HG02763 (cell line): ENCODE results near the gene LAMB1.
A peak's percentile ranks its signal among the peaks of the same experiment; 100 is the strongest.
"Not testable (repeated sequence)": the region's sequence is repeated elsewhere in the genome, so short reads cannot be mapped to it uniquely, and the experiment has no call there.

Experiments used
- ATAC-seq: cut with Tn5 transposase; IDR thresholded peaks from one replicate; pipeline ENCODE4 v1.9.1; 2021; ENCODE audit warnings: mild to moderate bottlenecking, moderate library complexity; ENCODE audit not compliant: unreplicated experiment

Gene LAMB1

GRCh38 chr7:108002726-108003598, at the start of gene LAMB1:
LAMB1 (minus strand) TSS chr7:108003161; CDS start chr7:108002885, 276 bp downstream.
- ATAC-seq = no peak

DNA sequence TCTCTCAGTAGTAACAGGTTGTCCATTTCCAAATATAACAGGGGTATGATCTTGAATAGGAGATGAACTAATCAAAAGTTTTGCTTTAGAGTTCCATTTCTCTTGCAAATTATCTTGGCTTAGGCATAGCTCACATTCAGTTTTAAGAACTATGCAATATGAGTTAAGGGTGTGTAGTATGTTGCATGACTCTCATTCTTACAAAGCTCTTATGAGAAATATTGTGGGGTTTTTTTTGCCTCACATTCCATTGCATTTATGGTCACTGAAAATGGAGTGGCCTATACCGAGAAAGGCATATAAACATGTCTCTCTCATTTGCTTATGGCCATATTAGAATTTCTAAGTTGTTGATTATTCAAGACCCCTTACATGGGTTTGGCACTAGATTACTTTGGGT, 48.5 kb upstream of the LAMB1 start:
- no peak for ATAC-seq

DNA sequence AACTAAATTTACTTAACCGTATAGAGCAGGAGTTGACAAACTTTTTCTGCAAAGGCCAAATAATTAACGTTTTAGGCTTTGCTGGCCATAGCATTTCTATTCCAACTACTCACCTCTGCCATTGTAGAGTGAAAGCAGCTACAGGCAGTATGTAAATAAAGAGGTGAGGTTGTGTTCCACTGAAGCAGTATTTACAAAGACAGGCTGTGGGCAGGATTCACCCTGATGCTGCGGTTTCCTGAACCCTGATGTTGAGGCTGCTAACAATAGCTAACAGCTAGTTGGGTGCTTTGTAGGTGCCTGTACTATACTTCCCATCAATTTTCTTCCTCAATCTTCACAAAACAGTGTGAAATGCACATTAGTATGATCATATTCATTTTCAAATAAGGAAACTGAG, 47.0 kb upstream of the LAMB1 start:
- ATAC-seq = peak; percentile 85

GRCh38 chr7:108048422-108048821, 45.5 kb upstream of the LAMB1 start:
- ATAC-seq = no peak

DNA sequence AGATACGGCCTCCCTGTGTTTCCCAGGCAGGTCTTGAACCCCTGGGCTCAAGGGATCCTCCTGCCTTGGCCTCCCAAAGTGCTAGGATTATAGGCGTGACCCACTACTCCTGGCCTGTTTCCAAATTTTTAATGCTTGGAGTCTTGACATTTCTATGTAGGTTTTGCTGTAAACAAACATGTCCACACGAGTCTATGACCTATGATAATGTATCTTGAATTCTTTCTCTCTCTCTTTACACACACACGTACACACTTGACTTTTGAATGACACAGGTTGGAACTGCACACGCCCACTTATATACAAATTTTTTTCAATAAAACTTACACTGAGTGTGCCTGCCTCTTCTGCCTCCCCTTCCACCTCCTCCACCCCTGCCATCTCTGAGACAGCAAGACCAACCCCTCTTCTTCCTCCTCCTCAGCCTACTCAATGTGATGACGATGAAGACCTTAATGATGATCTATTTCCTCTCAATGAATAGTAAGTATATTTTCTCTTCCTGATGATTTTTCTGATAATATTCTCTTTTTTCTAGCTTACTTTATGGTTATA, 44.1 kb upstream of the LAMB1 start:
- ATAC-seq = no peak

- ATAC-seq = no peak
Observed at GRCh38 chr7:108045669-108046068, 42.7 kb upstream of the LAMB1 start.

DNA sequence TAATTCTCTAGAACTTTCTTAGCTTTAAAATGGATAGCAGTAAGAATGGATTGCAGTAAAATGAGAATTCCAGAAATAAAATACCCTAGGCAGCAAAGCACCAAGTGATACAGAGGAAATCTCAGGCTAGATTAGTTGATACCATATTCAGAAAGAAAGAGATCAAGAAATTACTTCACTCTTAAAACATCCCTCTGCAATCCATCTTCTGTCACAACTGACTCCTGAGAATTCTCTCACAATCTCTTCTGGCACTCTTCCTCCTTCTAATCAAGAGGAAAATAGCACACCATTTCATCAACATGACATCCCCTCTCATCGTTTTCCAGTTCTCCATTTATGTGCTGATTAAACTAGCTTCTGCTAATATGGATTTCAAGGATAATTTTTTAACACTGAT, 42.2 kb upstream of the LAMB1 start:
- ATAC-seq = no peak

DNA sequence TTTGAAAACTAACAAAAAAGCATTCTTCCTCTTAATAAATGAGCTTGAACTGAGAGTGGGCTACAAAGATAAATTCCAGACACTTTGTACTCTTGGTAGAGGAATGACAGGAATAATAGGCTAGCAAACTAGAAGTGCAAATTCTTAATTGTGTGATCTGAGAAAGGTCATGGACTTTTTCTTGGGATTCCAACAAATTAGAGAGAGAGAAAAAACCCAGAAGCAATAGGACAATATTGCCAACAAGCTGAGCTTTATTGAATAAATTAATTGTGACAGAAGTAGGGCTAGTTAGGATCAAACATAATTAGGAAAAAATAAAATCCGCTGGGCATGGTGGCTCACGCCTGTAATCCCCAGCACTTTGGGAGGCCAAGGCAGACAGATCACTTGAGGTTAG, 41.4 kb upstream of the LAMB1 start:
- no peak for ATAC-seq

- ATAC-seq = no peak
Observed at GRCh38 chr7:108038986-108039385, 36.0 kb upstream of the LAMB1 start.

- ATAC-seq = no peak
Observed at GRCh38 chr7:108037741-108038140, 34.8 kb upstream of the LAMB1 start.

- no peak for ATAC-seq
Observed at GRCh38 chr7:108037140-108037539, 34.2 kb upstream of the LAMB1 start.

- ATAC-seq = no peak
Observed at GRCh38 chr7:108034586-108034985, 31.6 kb upstream of the LAMB1 start.

DNA sequence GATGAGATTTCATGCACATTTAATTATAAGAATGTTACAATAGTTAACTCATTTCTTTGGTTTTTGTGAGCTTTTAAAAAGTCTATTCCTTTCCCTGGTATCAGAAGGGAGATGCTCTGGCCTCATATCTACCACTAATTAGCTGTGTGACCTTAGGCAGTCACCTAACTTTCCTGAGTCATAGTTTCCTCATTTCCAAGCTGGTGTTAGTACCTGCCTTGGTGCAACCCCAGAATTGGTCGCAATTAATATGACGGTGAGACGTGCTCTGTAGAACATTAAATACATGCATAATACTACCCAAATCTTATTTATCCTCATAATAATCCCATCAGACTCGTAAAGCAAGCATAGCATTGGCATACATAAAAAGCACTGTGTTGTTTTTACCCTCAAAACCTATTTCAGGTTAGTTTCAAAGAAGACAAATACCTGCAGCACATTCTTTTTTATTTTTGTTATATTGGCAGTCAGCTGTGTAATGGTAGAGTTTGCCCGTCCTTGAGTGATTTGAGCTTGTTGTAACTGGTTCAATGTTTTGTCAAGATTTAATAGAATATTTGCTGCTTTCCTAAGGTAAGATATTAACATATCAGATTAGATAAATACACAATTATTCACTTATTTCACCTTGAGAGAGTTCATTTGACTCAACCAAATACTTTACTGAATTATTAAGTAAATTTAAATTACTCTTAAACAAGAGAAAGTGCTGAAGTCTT, 31.0 kb upstream of the LAMB1 start:
- ATAC-seq = no peak

GRCh38 chr7:108033309-108033708, 30.3 kb upstream of the LAMB1 start:
- ATAC-seq = not testable (repeated sequence)

DNA sequence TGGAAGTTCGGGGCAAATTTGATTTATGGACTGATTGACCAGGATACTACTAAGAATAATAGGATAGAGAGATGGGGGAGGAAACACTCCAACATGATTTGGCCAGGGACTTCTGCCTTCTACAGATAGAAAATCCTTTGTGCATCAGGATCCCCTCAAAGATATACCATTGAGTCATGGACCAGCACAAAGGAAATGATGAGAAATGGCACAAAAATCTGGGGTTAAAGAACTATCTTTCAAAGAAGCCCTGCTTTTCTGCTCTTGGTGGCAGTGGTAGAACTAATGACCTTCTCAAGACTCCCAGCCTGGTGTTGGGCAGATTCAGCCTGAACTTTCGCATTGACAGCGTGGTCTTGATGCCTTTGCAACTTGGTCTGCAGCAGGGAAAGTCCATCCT, 27.6 kb upstream of the LAMB1 start:
- ATAC-seq = no peak

- ATAC-seq = no peak
Observed at GRCh38 chr7:108029034-108029433, 26.1 kb upstream of the LAMB1 start.

DNA sequence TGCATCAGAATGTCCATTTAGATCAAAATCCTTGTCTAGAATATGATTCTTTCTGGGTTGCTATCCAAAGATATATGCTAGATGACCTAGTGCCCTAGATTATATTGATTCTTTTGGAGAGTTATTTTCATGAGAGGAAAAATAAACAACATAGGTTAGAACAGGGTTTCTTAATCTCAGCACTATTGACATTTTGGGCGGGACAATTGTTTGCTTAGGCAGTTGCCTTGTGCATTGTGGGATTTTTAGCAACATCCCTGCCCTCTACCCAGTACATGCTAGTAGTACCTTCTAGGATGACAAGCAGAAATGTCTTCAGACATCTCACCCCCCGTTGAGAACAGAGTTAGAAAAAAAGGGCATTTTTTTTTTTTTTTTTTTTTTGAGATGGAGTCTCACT, 25.1 kb upstream of the LAMB1 start:
- ATAC-seq = no peak

DNA sequence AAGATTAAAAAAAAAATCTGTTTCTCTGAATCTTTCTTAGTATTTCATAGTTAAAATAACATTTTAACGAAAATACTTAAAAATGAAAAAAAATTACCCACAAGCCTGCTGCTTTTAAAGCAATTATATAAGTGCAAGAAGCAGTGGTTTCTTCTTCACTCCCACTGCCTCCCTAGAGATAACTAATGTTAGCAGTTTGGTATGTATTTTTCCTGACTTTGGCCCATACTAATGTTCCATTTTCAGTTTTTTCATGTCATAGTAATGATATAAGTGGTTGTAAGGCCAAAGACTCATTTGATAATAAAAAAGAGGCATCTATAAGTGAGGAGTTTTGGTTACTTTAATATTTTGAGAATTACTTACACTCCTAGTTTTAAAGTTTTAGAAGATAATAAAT, 24.3 kb upstream of the LAMB1 start:
- ATAC-seq = no peak

- ATAC-seq = no peak
Observed at GRCh38 chr7:108026647-108027046, 23.7 kb upstream of the LAMB1 start.

DNA sequence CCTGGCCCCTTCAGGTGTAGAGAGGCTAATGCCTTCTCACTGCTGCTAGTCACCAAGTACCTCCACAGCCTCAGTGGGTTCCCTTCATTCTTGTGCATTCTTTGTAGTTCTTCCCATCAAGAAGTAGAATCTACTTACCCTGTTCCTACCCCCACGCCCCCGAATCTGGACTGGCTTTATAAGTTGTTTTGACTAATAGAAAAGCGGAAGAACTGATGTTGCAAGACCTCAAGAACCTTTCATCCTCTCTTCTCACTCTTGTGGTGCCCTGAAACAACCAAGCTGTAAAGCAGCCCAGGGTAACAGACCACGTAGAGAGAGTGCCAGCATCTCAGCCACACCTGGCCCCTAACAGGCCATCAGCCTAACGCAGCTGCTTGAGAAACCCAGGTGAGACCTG, 23.2 kb upstream of the LAMB1 start:
- ATAC-seq = no peak

DNA sequence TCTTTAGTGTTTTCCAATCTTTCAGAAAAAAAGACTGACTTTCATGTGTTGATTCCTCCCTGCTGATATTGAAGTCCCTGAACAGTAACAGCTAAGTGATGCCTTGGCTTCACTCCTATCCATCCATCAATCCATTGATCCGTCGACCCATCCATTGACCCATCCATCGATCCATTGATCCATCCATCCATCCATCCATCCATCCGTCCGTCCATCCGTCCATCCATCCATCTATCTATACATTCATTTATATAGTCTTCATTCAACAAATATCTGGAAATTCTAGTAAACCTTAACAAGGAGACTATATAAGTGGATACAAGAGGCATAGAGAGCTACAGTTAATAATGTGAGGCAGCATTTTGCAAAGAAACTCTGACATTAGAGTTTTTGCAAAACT, 21.6 kb upstream of the LAMB1 start:
- no peak for ATAC-seq

GRCh38 chr7:108020585-108020984, 17.6 kb upstream of the LAMB1 start:
- ATAC-seq = no peak
